BE2C (cell line): ENCODE data around the gene SLC16A10.
A peak's percentile ranks its signal among the peaks of the same experiment; 100 is the strongest.
"Not testable (repeated sequence)": the region's sequence is repeated elsewhere in the genome, so short reads cannot be mapped to it uniquely, and the experiment has no call there.

Source experiments
- DNase-seq: peaks from one replicate; pipeline ENCODE4 v3.0.0-alpha.2; 2020
- H3K27me3 ChIP-seq: fragments of 250-450 bp; sonication (Bioruptor Pico); 2 replicates; pipeline ENCODE4 v1.5.1; 2020; ENCODE audit warnings: mild to moderate bottlenecking
- H3K36me3 ChIP-seq: fragments of 250-450 bp; sonication (Bioruptor Pico); 2 replicates; pipeline ENCODE4 v1.5.1; 2020; ENCODE audit warnings: mild to moderate bottlenecking
- H3K4me1 ChIP-seq: fragments of 250-450 bp; sonication (Bioruptor Pico); 2 replicates; pipeline ENCODE4 v1.5.1; 2020
- H3K4me3 ChIP-seq: 2 replicates; pipeline ENCODE4 v1.5.1; 2011; ENCODE audit warnings: low read depth, low read length
- H3K9me3 ChIP-seq: fragments of 250-450 bp; sonication (Bioruptor Pico); 2 replicates; pipeline ENCODE4 v1.5.1; 2020
- CTCF ChIP-seq: IDR thresholded peaks from 2 replicates; pipeline ENCODE4 v1.5.1; 2012; ENCODE audit warnings: mild to moderate bottlenecking, low read depth, low read length

The SLC16A10 gene

DNA sequence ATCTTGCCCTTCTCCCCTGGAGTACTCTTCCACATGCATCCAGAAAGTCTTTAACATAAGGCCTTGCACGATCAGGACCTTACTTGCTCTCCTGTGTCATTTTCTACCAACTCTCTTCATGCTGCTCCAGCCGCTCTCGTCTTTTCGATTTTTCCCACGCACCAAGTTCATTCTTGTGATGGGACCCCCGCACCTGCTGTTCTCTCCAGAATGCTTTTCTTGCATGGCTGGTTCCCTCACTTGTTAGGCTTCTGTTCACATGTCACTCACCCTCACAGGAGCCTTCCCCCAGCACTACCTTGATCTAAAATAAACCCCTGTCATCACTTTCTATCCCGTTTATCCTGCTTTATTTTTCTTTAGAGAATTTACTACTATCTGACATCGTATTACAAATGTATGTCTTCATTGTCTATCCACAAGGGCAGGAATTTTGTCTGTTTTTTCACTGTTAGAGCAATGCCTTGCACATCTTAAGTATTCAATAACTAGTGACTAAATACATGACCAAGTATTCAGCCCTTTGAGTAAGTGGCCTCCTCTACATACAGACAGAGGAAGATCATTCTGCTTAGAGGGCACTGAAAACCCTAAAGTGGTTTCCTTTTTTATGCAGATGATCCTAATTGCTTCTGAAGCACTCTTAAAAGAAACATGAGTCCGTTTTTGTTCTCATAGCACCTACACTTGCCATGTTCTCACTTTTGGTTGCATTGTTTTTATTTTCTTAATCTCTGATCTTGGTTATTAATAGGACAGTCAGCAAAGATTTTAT, 166.9 kb downstream of the SLC16A10 start:
- no peaks in the 10 kb centered on the region for H3K36me3 ChIP-seq
- no peak overlapping the region for H3K4me3 ChIP-seq
- H3K4me1 ChIP-seq, result no peaks in the 10 kb centered on the region; the same call in 1 of the 2 replicates
- no peaks in the 10 kb centered on the region for H3K9me3 ChIP-seq
- H3K27me3 ChIP-seq, result no peaks in the 10 kb centered on the region
- DNase-seq, result no peak
- no peak for TF ChIP-seq CTCF

GRCh38 chr6:111254779-111255166, 167.5 kb downstream of the SLC16A10 start:
- no peaks in the 10 kb centered on the region for H3K36me3 ChIP-seq
- no peaks in the 10 kb centered on the region for H3K9me3 ChIP-seq
- TF ChIP-seq CTCF, result no peak
- no peak overlapping the region for H3K4me3 ChIP-seq
- DNase-seq, result no peak
- no peaks in the 10 kb centered on the region; the same call in 1 of the 2 replicates for H3K4me1 ChIP-seq
- no peaks in the 10 kb centered on the region for H3K27me3 ChIP-seq

- DNase-seq, H3K4me1 ChIP-seq, H3K4me3 ChIP-seq, H3K9me3 ChIP-seq, H3K36me3 ChIP-seq, H3K27me3 ChIP-seq: not testable (repeated sequence)
Observed at GRCh38 chr6:111255838-111256237, 168.5 kb downstream of the SLC16A10 start.

GRCh38 chr6:111256646-111257045, 169.3 kb downstream of the SLC16A10 start:
- Histone ChIP-seq H3K4me3 (no peak overlapping the region), H3K9me3 (no peaks in the 10 kb centered on the region), H3K36me3 (no peaks in the 10 kb centered on the region), H3K4me1 (no peaks in the 10 kb centered on the region), H3K27me3 (no peaks in the 10 kb centered on the region)
- TF ChIP-seq CTCF, result peak; percentile 35; the same call in 1 of the 2 replicates
- no peak for DNase-seq

GRCh38 chr6:111258010-111258409, 170.7 kb downstream of the SLC16A10 start:
- no peak for TF ChIP-seq CTCF
- no peaks in the 10 kb centered on the region for H3K4me1 ChIP-seq
- H3K9me3 ChIP-seq, result no peaks in the 10 kb centered on the region
- no peak overlapping the region for H3K4me3 ChIP-seq
- no peak for DNase-seq
- no peaks in the 10 kb centered on the region for H3K27me3 ChIP-seq
- no peaks in the 10 kb centered on the region for H3K36me3 ChIP-seq

DNA sequence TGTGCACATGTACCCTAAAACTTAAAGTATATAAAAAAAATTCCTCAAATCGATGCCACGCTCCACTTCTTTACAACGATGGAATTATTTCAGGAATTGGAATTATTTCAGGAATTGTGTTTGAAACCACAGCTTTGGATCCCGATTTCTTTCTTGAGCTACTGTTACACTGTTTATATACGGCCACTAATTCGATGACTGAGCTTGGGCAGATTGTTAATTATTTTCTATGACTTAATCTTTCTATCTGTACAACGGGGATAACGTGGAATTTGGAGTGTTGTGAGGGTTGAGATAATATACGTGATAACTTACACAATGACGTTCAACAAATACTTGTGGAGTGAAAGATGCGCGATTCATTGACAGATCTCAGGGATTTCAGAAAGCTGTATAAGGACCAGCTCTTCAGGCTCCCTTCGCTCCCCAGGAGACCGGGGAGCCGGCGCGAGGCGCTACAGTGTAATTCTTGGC, 171.3 kb downstream of the SLC16A10 start:
- Histone ChIP-seq H3K4me1 (no peaks in the 10 kb centered on the region; the same call in 1 of the 2 replicates), H3K36me3 (no peaks in the 10 kb centered on the region), H3K9me3 (no peaks in the 10 kb centered on the region), H3K27me3 (no peaks in the 10 kb centered on the region), H3K4me3 (peak overlapping the region; percentile 38)
- no peak for TF ChIP-seq CTCF
- DNase-seq, result no peak
